H1 (cell line): Measurements from ENCODE around the gene CACNA1B. TPM values are rescaled to one million over a fixed set of nuclear protein-coding genes. Genes with fewer than 3 reads are reported as not detected.
A peak's percentile ranks its signal among the peaks of the same experiment; 100 is the strongest.

Source experiments
- RFX5 ChIP-seq: IDR thresholded peaks from 2 replicates; pipeline ENCODE4 v1.6.1; 2011; ENCODE audit warnings: low read depth, low read length, improper control_type of control experiment, borderline replicate concordance
- RNF2 ChIP-seq: fragments of 200-900, 300-1000 bp; sonication (generic); IDR thresholded peaks from 2 replicates; pipeline ENCODE4 v1.7.1; 2016; ENCODE audit warnings: borderline replicate concordance, low read depth, mild to moderate bottlenecking, antibody characterized with exemption, low read length; ENCODE audit not compliant: poor library complexity, severe bottlenecking; ENCODE audit errors: missing control alignments
- SAP30 ChIP-seq: fragments of 300-600 bp; sonication (generic); IDR thresholded peaks from 2 replicates; pipeline ENCODE4 v1.7.1; 2012; ENCODE audit warnings: low read length, moderate library complexity, mild to moderate bottlenecking, inconsistent platforms; ENCODE audit not compliant: insufficient read depth, insufficient replicate concordance
- TAF1 ChIP-seq: IDR thresholded peaks from 2 replicates; pipeline ENCODE4 v1.6.1; 2011; ENCODE audit warnings: mild to moderate bottlenecking, low read depth, low read length
- TCF12 ChIP-seq: IDR thresholded peaks from 2 replicates; pipeline ENCODE4 v1.6.1; 2011; ENCODE audit warnings: low read depth, mild to moderate bottlenecking, low read length
- polyA plus RNA-seq, 7 experiments: library from polyadenylated mRNA; depleted of rRNA in 3 of 7; stranded (reverse) in 5 of 7; unstranded in 2 of 7; fragments of >200 nt in 5 of 7; fragments of 200-250 nt in 2 of 7; gene quantifications; 1 replicate in 5 of 7; 2 replicates in 1 of 7; 4 replicates in 1 of 7; pipeline versions ENCODE4 v1.2.1 to v1.2.3, GENCODE V29; 2011 to 2013; ENCODE audit warnings: missing spikeins in 2 of 7, mixed read lengths in 2 of 7
- total RNA-seq: library from RNA; stranded (reverse); fragmentation: NEBNext Ultra II Directional; extraction: Animal tissue kit (Norgen Biotek cat#: 25700); gene quantifications from 2 replicates; pipeline ENCODE4 v1.2.1, GENCODE V29; 2021
- TF ChIP-seq, protein P1 (sequence below), 3 experiments: IDR thresholded peaks; 1 replicate in 2 of 3; 2 replicates in 1 of 3; pipeline versions ENCODE4 v1.5.1 to v1.6.1; 2011; ENCODE audit warnings: low read length in 3 of 3, mild to moderate bottlenecking in 3 of 3, inconsistent platforms in 2 of 3, low read depth in 1 of 3, moderate library complexity in 1 of 3; ENCODE audit not compliant: insufficient read depth in 1 of 3; ENCODE audit errors: control extremely low read depth in 1 of 3
- TF ChIP-seq, protein P2 (sequence below): IDR thresholded peaks from 2 replicates; pipeline ENCODE4 v1.6.1; 2012; ENCODE audit warnings: low read length, inconsistent platforms
- TF ChIP-seq, protein P3 (sequence below): IDR thresholded peaks from 2 replicates; pipeline ENCODE4 v1.6.1; 2011; ENCODE audit warnings: low read length, improper control_type of control experiment

Gene CACNA1B
- total and polyA plus RNA-seq, 2 of the 8 experiments (the other 6 are each of a cell fraction or from before 2014, with no cell fraction given), result 1.5 to 5.7 TPM

DNA sequence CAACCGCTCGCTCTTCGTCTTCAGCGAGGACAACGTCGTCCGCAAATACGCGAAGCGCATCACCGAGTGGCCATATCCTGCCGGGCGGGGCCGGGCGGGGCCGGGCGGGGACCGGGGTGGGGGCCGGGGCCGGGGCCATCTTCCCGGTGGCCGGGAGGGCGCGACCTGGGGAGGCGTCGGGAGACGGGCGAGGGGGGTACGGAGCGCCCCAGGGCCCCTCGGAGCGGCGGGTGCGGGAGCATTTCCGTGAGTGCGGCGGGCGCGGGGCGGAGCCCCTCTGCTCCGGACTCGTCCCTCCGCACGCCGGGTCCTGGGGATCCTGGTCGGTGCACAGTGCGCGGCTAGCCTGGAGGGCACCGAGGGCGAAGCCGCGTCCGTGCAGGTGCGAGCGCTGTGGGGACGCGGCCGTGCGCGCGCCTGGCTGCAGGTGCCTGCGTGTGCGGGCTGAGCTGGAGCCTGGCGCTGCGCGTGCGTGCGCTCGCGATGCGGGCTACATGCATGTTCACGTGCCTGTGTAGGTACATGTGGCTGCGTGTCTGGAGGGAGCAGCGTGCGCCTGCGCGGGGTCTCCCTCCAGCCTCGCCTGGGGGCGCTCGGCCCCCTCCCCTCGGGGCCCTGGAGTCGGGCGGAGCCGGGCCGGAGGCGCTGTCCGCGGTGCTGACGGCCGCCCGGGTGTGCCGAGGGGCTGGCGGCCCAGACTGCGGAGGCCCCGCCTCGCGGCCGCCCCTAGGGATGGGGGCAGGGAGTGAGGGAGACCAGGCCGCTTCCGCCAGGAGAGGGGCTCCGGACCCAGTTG lies 762 bp downstream of the CACNA1B start (continued):
- TF ChIP-seq, protein P1, sequence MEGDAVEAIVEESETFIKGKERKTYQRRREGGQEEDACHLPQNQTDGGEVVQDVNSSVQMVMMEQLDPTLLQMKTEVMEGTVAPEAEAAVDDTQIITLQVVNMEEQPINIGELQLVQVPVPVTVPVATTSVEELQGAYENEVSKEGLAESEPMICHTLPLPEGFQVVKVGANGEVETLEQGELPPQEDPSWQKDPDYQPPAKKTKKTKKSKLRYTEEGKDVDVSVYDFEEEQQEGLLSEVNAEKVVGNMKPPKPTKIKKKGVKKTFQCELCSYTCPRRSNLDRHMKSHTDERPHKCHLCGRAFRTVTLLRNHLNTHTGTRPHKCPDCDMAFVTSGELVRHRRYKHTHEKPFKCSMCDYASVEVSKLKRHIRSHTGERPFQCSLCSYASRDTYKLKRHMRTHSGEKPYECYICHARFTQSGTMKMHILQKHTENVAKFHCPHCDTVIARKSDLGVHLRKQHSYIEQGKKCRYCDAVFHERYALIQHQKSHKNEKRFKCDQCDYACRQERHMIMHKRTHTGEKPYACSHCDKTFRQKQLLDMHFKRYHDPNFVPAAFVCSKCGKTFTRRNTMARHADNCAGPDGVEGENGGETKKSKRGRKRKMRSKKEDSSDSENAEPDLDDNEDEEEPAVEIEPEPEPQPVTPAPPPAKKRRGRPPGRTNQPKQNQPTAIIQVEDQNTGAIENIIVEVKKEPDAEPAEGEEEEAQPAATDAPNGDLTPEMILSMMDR (IDR thresholded peaks at IDR 0.05; ENCODE audit: control extremely low read depth in 1 of 3, insufficient read depth in 1 of 3, low read depth in 1 of 3, low read length in 3 of 3), result peak in 2 of 3 experiments; percentile 2 to 20; a peak in 2 of 4 replicates
- TF ChIP-seq, protein P2, sequence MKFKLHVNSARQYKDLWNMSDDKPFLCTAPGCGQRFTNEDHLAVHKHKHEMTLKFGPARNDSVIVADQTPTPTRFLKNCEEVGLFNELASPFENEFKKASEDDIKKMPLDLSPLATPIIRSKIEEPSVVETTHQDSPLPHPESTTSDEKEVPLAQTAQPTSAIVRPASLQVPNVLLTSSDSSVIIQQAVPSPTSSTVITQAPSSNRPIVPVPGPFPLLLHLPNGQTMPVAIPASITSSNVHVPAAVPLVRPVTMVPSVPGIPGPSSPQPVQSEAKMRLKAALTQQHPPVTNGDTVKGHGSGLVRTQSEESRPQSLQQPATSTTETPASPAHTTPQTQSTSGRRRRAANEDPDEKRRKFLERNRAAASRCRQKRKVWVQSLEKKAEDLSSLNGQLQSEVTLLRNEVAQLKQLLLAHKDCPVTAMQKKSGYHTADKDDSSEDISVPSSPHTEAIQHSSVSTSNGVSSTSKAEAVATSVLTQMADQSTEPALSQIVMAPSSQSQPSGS, result no peak
- TF ChIP-seq RNF2 (no peak), TCF12 (no peak), SAP30 (no peak), TAF1 (no peak), RFX5 (no peak)
- TF ChIP-seq, protein P3, sequence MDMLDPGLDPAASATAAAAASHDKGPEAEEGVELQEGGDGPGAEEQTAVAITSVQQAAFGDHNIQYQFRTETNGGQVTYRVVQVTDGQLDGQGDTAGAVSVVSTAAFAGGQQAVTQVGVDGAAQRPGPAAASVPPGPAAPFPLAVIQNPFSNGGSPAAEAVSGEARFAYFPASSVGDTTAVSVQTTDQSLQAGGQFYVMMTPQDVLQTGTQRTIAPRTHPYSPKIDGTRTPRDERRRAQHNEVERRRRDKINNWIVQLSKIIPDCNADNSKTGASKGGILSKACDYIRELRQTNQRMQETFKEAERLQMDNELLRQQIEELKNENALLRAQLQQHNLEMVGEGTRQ, result no peak
